Muscle of leg (tissue), 11 donors: Measurements from ENCODE around the gene TTC12. TPM values are rescaled to one million over a fixed set of nuclear protein-coding genes. Genes with fewer than 3 reads are reported as not detected.

Experiments used
- DNase-seq: peaks from one replicate; pipeline ENCODE4 v3.0.0; 2013
- H3K27ac ChIP-seq: one replicate; pipeline ENCODE4 v1.5.1; 2013; ENCODE audit warnings: mild to moderate bottlenecking, low read length, control low read depth
- H3K27me3 ChIP-seq: one replicate; pipeline ENCODE4 v1.6.1; 2013; ENCODE audit warnings: low read length; ENCODE audit not compliant: control insufficient read depth, insufficient read depth
- H3K36me3 ChIP-seq: one replicate; pipeline ENCODE4 v1.6.1; 2013; ENCODE audit warnings: low read length; ENCODE audit not compliant: control insufficient read depth, insufficient read depth
- H3K4me1 ChIP-seq: one replicate; pipeline ENCODE4 v1.6.1; 2013; ENCODE audit warnings: low read length; ENCODE audit not compliant: control insufficient read depth, insufficient read depth
- H3K4me3 ChIP-seq: one replicate; pipeline ENCODE4 v1.5.1; 2013; ENCODE audit warnings: low read length, control low read depth
- H3K9me3 ChIP-seq: replicated peaks from 2 replicates; pipeline ENCODE4 v1.6.1; 2013; ENCODE audit warnings: low read depth, low read length; ENCODE audit not compliant: control insufficient read depth
- WGBS: methylation state at CpG from one replicate; pipeline ENCODE4 v1.1.5; 2013; ENCODE audit warnings: missing lambda C conversion rate; ENCODE audit not compliant: insufficient coverage; 5-methylcytosine and 5-hydroxymethylcytosine counted together
- polyA plus RNA-seq, 8 donors: library from polyadenylated mRNA; unstranded; fragments of 120-200 nt; gene quantifications; one replicate each; pipeline versions ENCODE4 v1.2.1 to v1.2.3, GENCODE V29; 2013; ENCODE audit warnings: inconsistent platforms in 1 of 8, low replicate concordance in 1 of 8; ENCODE audit not compliant: insufficient read length in 8 of 8, insufficient read depth in 1 of 8
- total RNA-seq: library from RNA; stranded (reverse); fragments of 120-200 nt; gene quantifications from one replicate; pipeline ENCODE4 v1.2.4, GENCODE V29; 2013

The TTC12 gene
- total and polyA plus RNA-seq, 9 donors, result 6.5 to 11.2 (median 8.5) TPM

GRCh38 chr11:113273720-113274119 is 40.7 kb upstream of the TTC12 start:
- Histone ChIP-seq H3K27ac (no peak overlapping the region), H3K27me3 (no peaks in the 10 kb centered on the region), H3K9me3 (no peaks in the 10 kb centered on the region), H3K4me3 (no peak overlapping the region), H3K36me3 (peaks cover 16% of the 10 kb centered on the region), H3K4me1 (no peaks in the 10 kb centered on the region)
- 93% methylated on average over 6 of the region's 10 CpGs for WGBS
- DNase-seq, result no peak

DNA sequence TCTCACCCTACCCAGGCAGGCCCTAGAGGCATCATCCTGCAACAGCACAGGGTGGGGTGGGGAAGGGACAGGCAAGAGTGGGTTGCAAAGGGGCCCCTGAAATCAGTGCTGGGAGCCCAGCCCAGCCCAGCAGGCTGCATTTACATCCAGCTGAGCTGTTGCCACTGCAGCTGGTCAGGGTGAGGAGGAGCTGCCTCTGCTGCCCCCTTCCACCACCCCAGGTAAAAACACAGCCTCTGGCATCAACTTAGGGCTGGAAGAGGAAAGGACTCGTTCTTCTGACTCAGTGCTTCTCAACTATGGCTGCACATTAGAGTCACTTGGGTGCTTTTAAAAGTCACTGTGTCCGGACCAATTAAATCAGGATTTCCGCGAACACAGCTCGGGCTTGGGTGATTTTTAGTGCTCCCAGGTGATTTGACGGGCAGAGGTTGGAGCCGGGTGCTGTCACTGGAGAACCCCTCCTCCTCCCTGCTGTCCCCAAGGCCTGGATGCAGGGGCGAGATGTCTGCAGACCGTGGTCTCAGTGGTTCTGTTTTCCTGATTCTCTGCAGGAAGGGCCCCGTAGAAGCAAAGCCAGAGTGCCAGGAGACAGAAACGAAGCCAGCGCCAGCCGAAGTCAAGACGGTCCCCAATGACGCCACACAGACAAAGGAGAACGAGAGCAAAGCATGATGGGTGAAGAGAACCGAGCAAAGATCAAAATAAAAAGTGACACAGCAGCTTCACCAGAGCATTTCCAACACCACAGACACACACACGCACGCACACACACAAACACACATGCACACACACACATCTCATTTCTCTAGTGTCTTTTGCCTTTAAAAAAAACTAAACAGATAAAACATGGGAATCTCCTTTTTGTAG is 39.4 kb upstream of the TTC12 start:
- Histone ChIP-seq H3K27ac (no peak overlapping the region), H3K4me1 (no peaks in the 10 kb centered on the region), H3K4me3 (no peak overlapping the region), H3K27me3 (no peaks in the 10 kb centered on the region), H3K36me3 (peaks cover 16% of the 10 kb centered on the region), H3K9me3 (no peaks in the 10 kb centered on the region)
- no peak for DNase-seq
- WGBS, result 79% methylated on average over 15 of the region's 19 CpGs

DNA sequence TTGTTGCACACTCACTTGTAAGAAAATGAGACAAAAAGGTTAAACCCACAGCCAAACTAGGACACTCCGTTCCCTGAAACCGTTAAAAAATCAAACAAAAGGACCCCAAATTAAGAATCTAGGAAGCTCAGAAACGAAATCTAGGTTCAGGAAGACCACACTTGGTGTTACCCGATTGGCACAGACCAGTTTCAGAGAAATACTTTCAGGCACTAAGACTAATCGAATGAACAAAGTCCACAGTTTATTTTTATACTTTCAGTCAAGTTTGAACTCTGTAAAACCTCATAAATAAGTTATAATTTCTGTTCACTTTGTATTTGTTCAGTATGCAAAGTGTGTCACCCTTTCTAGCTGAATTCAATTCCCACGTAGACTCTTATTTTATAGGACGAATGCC is 38.8 kb upstream of the TTC12 start:
- Histone ChIP-seq H3K9me3 (no peaks in the 10 kb centered on the region), H3K27ac (no peak overlapping the region), H3K4me1 (no peaks in the 10 kb centered on the region), H3K36me3 (peaks cover 13% of the 10 kb centered on the region), H3K27me3 (no peaks in the 10 kb centered on the region), H3K4me3 (no peak overlapping the region)
- WGBS, result 83% methylated on average over 3 of the region's 7 CpGs
- no peak for DNase-seq

- H3K4me1 ChIP-seq, result no peaks in the 10 kb centered on the region
- H3K4me3 ChIP-seq, result no peak overlapping the region
- DNase-seq, result no peak
- H3K27ac ChIP-seq, result no peak overlapping the region
- H3K27me3 ChIP-seq, result no peaks in the 10 kb centered on the region
- WGBS, result no CpG with 5 or more reads among the region's 2 CpGs
- H3K9me3 ChIP-seq, result no peaks in the 10 kb centered on the region
- H3K36me3 ChIP-seq, result peaks cover 12% of the 10 kb centered on the region
Observed at GRCh38 chr11:113276466-113276865, 37.9 kb upstream of the TTC12 start.

GRCh38 chr11:113277907-113278306 is 36.5 kb upstream of the TTC12 start:
- H3K9me3 ChIP-seq, result no peaks in the 10 kb centered on the region
- H3K27me3 ChIP-seq, result no peaks in the 10 kb centered on the region
- H3K36me3 ChIP-seq, result peaks cover 9% of the 10 kb centered on the region
- WGBS, result no CpG with 5 or more reads among the region's 5 CpGs
- no peak overlapping the region for H3K27ac ChIP-seq
- no peaks in the 10 kb centered on the region for H3K4me1 ChIP-seq
- no peak overlapping the region for H3K4me3 ChIP-seq
- no peak for DNase-seq

GRCh38 chr11:113278481-113278880 is 35.9 kb upstream of the TTC12 start:
- H3K9me3 ChIP-seq, result no peaks in the 10 kb centered on the region
- H3K27ac ChIP-seq, result no peak overlapping the region
- WGBS, result 97% methylated on average over 3 of the region's 9 CpGs
- H3K36me3 ChIP-seq, result peaks cover 9% of the 10 kb centered on the region
- DNase-seq, result no peak
- H3K4me1 ChIP-seq, result no peaks in the 10 kb centered on the region
- H3K27me3 ChIP-seq, result no peaks in the 10 kb centered on the region
- no peak overlapping the region for H3K4me3 ChIP-seq

GRCh38 chr11:113278925-113279324 is 35.5 kb upstream of the TTC12 start:
- peak; percentile 48 for DNase-seq
- Histone ChIP-seq H3K36me3 (peaks cover 9% of the 10 kb centered on the region), H3K4me3 (no peak overlapping the region), H3K9me3 (no peaks in the 10 kb centered on the region), H3K27ac (no peak overlapping the region), H3K4me1 (no peaks in the 10 kb centered on the region), H3K27me3 (peaks cover 2% of the 10 kb centered on the region)
- WGBS, result 90% methylated on average over 2 of the region's 4 CpGs

DNA sequence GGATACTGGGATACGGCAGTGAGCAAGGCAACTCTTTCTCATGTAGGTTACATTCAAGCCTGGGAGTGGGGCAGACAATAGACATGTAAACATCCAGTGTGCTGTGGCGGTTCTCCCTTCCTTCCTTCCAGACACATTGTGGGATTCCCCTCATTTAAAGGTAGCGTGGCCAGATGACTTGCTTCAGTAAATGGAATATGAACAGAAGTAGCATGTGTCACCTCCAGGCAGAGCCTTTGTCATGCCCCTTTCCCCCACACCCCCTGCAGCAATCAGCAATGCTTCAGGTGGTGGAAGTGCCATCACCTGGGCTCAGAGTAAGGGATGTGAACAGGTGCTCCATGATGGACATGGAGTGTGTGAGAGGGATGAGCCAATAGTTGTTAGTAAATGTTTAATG is 34.8 kb upstream of the TTC12 start:
- Histone ChIP-seq H3K27me3 (peaks cover 2% of the 10 kb centered on the region), H3K36me3 (peaks cover 9% of the 10 kb centered on the region), H3K27ac (no peak overlapping the region), H3K4me3 (no peak overlapping the region), H3K9me3 (no peaks in the 10 kb centered on the region), H3K4me1 (no peaks in the 10 kb centered on the region)
- no peak for DNase-seq
- WGBS, result 60% methylated on average over 1 of the region's 3 CpGs

- Histone ChIP-seq H3K36me3 (no peaks in the 10 kb centered on the region), H3K4me3 (no peak overlapping the region), H3K27ac (no peak overlapping the region), H3K9me3 (no peaks in the 10 kb centered on the region), H3K27me3 (peaks cover 2% of the 10 kb centered on the region), H3K4me1 (peaks cover 1% of the 10 kb centered on the region)
- WGBS, result 95% methylated on average over 2 of the region's 2 CpGs
- no peak for DNase-seq
Observed at GRCh38 chr11:113281052-113281725, 33.2 kb upstream of the TTC12 start.

DNA sequence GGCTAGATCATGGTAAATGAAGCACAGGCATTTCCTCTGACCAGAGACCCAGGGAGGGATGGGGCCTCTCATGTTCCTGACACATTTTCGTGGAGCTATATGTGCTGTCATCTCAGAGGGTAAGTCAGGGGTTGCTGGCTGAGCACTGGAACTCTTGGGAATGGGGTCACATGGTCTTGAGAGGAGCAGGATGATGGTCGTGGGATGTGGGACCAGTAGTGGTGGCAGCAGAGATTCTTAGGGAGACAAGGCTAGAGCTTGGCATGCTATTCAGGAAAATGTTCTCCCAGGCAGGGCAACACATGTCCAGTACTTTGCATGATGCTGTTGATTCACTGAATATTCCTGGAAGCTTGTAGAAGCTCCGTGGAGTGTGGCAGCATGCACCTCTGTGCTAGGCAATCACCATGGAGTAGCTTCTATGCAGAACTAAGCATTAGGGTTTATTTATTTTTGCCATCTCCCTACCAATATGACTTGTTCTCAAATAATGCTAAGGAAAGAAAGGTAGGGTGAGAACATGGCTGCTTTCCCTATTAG is 31.4 kb upstream of the TTC12 start:
- H3K36me3 ChIP-seq, result no peaks in the 10 kb centered on the region
- no peak for DNase-seq
- no peaks in the 10 kb centered on the region for H3K9me3 ChIP-seq
- 67% methylated on average over 3 of the region's 3 CpGs for WGBS
- H3K4me3 ChIP-seq, result no peak overlapping the region
- H3K27ac ChIP-seq, result no peak overlapping the region
- H3K4me1 ChIP-seq, result peaks cover 18% of the 10 kb centered on the region
- peaks cover 2% of the 10 kb centered on the region for H3K27me3 ChIP-seq
